Gastrocnemius medialis (tissue), 4 donors: ENCODE data around the gene UBL4A. TPM values are rescaled to one million over a fixed set of nuclear protein-coding genes. Genes with fewer than 3 reads are reported as not detected.

Source experiments
- ATAC-seq, 2 donors: fragments of 150-250 bp; one replicate each; pipeline ENCODE4 v1.9.1; 2016
- DNase-seq, 2 donors: peaks; one replicate each; pipeline ENCODE4 v3.0.0-alpha.2; 2019
- H3K27ac ChIP-seq, 4 donors: fragments of 200-600 bp; sonication (generic); 1 replicate in 1 of 4; 2 replicates in 3 of 4; pipeline ENCODE4 v1.5.1; 2016 to 2018; ENCODE audit warnings: mild to moderate bottlenecking in 2 of 4, moderate library complexity in 1 of 4
- H3K27me3 ChIP-seq, 3 donors: fragments of 200-600 bp; sonication (generic) in 2 of 3; 1 replicate in 1 of 3; 2 replicates in 2 of 3; pipeline versions ENCODE4 v1.5.1 to v1.6.0; 2016 to 2019; ENCODE audit warnings: mild to moderate bottlenecking in 1 of 3, moderate library complexity in 1 of 3
- H3K36me3 ChIP-seq, 2 donors: fragments of 200-600 bp; sonication (generic) in 1 of 2; one replicate each; pipeline ENCODE4 v1.5.1; 2017 to 2018
- H3K4me1 ChIP-seq, 2 donors: fragments of 200-600 bp; sonication (generic) in 1 of 2; one replicate each; pipeline ENCODE4 v1.5.1; 2016 to 2017; ENCODE audit warnings: mild to moderate bottlenecking in 2 of 2
- H3K4me3 ChIP-seq, 4 donors: fragments of 200-600 bp; sonication (generic) in 3 of 4; 1 replicate in 1 of 4; 2 replicates in 3 of 4; pipeline ENCODE4 v1.5.1; 2016 to 2019; ENCODE audit warnings: mild to moderate bottlenecking in 2 of 4
- H3K9me3 ChIP-seq, 3 donors: fragments of 200-600 bp; sonication (generic) in 2 of 3; 1 replicate in 1 of 3; 2 replicates in 2 of 3; pipeline ENCODE4 v1.5.1; 2016 to 2019
- CTCF ChIP-seq, 5 experiments: fragments of 450-650 bp in 3 of 5; fragments of 200-600 bp in 2 of 5; sonication (generic) in 2 of 5; IDR thresholded peaks in 4 of 5; conservative IDR thresholded peaks in 1 of 5; 1 replicate in 4 of 5; 2 replicates in 1 of 5; pipeline ENCODE4 v1.5.1; 2016 to 2019; ENCODE audit warnings: antibody characterized with exemption in 5 of 5, mild to moderate bottlenecking in 3 of 5, moderate library complexity in 3 of 5
- POLR2A ChIP-seq, 2 donors: fragments of 450-650 bp; IDR thresholded peaks; one replicate each; pipeline ENCODE4 v1.6.1; 2017; ENCODE audit warnings: antibody characterized with exemption in 2 of 2, mild to moderate bottlenecking in 2 of 2, moderate library complexity in 2 of 2
- in situ Hi-C, 4 donors: fragments of 200-750 bp; cut with MboI; loops; one replicate each; pipeline versions ENCODE4 v1.15.0 to v1.8.0; 2017; ENCODE audit warnings: low sequenced_read_pairs in 4 of 4
- intact Hi-C: fragments of 100-400 bp; cut with DNase I; formaldehyde crosslinking; loops from one replicate; pipeline ENCODE4 v1.15.1; 2023; ENCODE audit warnings: low total_unique reads
- total RNA-seq, 4 donors: library from RNA; depleted of rRNA; stranded (reverse); fragments of >200 nt; gene quantifications; one replicate each; pipeline versions ENCODE4 v1.1.0 to v1.2.3, GENCODE V29; 2016

Gene UBL4A
- total RNA-seq, 4 donors from 2014 or later, result 54.6 to 116 (median 79.8) TPM

DNA sequence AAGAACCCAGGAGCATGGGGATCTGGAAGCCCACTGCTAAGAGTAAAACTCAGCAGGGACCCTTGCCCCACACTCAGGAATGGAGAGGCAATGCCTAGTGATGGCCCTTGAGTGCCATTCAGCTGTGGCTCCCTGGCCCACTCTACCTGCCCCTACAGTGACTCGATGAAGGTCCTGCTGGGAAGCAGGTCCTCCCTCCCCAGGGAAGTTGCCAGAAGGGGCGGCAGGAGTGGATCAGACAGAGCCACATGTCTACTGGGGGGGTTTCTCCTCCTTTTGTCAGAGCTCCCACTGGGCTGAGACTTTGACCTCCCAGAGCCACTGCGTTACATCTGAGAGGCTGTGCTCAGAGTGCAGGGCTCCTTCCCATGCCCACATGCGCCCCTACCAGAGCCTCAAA, 2.8 kb upstream of the UBL4A start:
- DNase-seq, result no peak
- H3K4me1 ChIP-seq, result peaks cover 13 to 27% of the 10 kb centered on the region in 2 donors
- ATAC-seq, result no peak
- in situ Hi-C loops (no loop called here), intact Hi-C loops (loop anchor here (5.0 kb wide), 2 partner anchors 77 to 92 kb away; partner anchors contain the start of genes RPL10 and TAFAZZIN)
- no peaks in the 10 kb centered on the region for H3K36me3 ChIP-seq
- peak overlapping the region in 3 of 4 donors; percentile 89 to 95 (median 91) for H3K27ac ChIP-seq
- no peaks in the 10 kb centered on the region for H3K9me3 ChIP-seq
- TF ChIP-seq CTCF (IDR thresholded peaks at IDR 0.05 in 4 of 5, conservative IDR thresholded peaks at IDR 0.05 in 1 of 5) (no peak), POLR2A (IDR thresholded peaks at IDR 0.05) (no peak)
- no peaks in the 10 kb centered on the region for H3K27me3 ChIP-seq
- H3K4me3 ChIP-seq, result peak overlapping the region in 2 of 4 donors; percentile 60 to 69

- no peak for ATAC-seq
- H3K4me1 ChIP-seq, result peaks cover 17 to 32% of the 10 kb centered on the region in 2 donors
These were observed 2.1 kb upstream of the UBL4A start for GRCh38 chrX:154488336-154489075.

DNA sequence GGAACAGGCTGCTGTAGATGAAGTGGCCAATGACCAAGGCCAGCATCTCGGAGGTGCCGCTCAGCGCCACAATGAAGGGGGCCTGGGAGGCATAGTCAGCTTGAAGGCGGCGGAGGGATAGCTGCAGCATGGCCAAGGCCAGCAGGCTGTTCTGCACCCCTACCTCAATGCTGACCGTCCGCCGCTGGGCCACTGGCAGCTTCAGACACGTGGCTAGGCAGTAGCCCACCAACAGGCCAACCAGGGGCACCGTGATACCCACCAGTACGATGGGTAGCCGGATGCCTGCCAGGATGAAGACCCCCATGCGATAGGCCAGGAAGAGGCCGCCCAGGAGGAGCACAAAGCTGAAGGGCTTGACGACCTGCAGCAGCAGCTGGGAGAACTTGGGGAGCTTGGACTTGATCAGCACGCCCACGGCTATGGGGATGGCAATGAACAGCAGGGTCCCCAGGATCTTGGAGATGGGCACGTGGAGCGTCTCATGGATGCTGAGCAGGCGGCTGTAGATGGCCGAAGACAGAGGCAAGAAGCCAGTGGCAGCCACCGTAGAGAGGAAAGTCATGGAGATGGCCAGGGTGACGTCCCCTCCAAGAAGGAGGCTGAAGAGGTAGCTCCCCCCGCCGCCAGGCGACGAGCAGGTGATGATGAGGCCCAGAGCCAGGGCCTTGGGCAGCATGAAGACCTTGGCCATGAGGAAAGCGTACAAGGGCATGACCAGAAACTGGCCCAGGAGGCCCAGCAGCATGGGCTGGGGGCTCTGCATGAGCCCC, 1.3 kb upstream of the UBL4A start:
- intact Hi-C loops, result loop anchor here (5.0 kb wide), 2 partner anchors 75 to 90 kb away; partner anchors contain the start of genes RPL10 and TAFAZZIN
- no peak for TF ChIP-seq CTCF (IDR thresholded peaks at IDR 0.05 in 4 of 5, conservative IDR thresholded peaks at IDR 0.05 in 1 of 5)
- no peak for TF ChIP-seq POLR2A (IDR thresholded peaks at IDR 0.05)
- no peak overlapping the region for H3K4me3 ChIP-seq
- H3K36me3 ChIP-seq, result no peaks in the 10 kb centered on the region
- in situ Hi-C loops, result no loop called here
- H3K27me3 ChIP-seq, result no peaks in the 10 kb centered on the region
- no peaks in the 10 kb centered on the region for H3K9me3 ChIP-seq
- DNase-seq, result no peak
- no peak for ATAC-seq
- H3K4me1 ChIP-seq, result peaks cover 17 to 32% of the 10 kb centered on the region in 2 donors
- H3K27ac ChIP-seq, result peak overlapping the region in 2 of 4 donors; percentile 82 to 91

More at GRCh38 chrX:154488336-154489075, 2.1 kb upstream of the UBL4A start:
- TF ChIP-seq CTCF (IDR thresholded peaks at IDR 0.05 in 4 of 5, conservative IDR thresholded peaks at IDR 0.05 in 1 of 5) (no peak), POLR2A (IDR thresholded peaks at IDR 0.05) (no peak)
- no peak overlapping the region for H3K4me3 ChIP-seq
- no peaks in the 10 kb centered on the region for H3K9me3 ChIP-seq
- intact Hi-C loops (loop anchor here (5.0 kb wide), 2 partner anchors 76 to 91 kb away; partner anchors contain the start of genes RPL10 and TAFAZZIN), in situ Hi-C loops (no loop called here)
- H3K27me3 ChIP-seq, result no peaks in the 10 kb centered on the region
- peak overlapping the region in 1 of 4 donors; percentile 89 for H3K27ac ChIP-seq
- H3K36me3 ChIP-seq, result no peaks in the 10 kb centered on the region
- DNase-seq, result no peak

DNA sequence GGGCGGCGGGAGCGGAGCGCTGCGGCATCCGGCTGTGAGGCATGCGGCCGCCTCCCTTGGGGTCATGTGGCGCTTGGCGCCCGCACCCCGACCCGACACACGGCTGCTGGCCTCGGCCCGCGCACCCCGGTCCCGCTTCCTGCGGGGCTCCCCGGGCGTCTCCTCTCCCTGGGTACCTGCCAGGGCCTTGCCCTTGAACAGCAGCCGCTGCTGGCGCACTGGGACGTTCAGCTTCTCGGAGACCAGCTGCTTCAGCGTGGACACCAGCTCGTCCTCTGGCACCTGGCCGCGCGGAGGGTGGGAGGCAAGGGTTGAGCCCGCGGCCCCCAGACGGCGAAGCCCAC, 391 bp downstream of the UBL4A start:
- H3K36me3 ChIP-seq, result no peaks in the 10 kb centered on the region
- H3K4me1 ChIP-seq, result peaks cover 17 to 32% of the 10 kb centered on the region in 2 donors
- peak overlapping the region; percentile 55 to 67 (median 64) for H3K4me3 ChIP-seq
- H3K9me3 ChIP-seq, result no peaks in the 10 kb centered on the region
- in situ Hi-C loops, result no loop called here
- DNase-seq (peak; percentile 8 to 43), ATAC-seq (peak; percentile 8 to 14)
- TF ChIP-seq POLR2A (IDR thresholded peaks at IDR 0.05) (no peak), CTCF (IDR thresholded peaks at IDR 0.05 in 4 of 5, conservative IDR thresholded peaks at IDR 0.05 in 1 of 5) (no peak)
- no peaks in the 10 kb centered on the region for H3K27me3 ChIP-seq
- peak overlapping the region; percentile 81 to 91 (median 85) for H3K27ac ChIP-seq
- intact Hi-C loops, result loop anchor here (5.0 kb wide), 2 partner anchors 74 to 89 kb away; partner anchors contain the start of genes RPL10 and TAFAZZIN
